Measurements from ENCODE around the gene SYT6. TPM values are rescaled to one million over a fixed set of nuclear protein-coding genes. Genes with fewer than 3 reads are reported as not detected.

SYT6 gene
- total RNA-seq, 1 experiment from 2014 or later = not detected

DNA sequence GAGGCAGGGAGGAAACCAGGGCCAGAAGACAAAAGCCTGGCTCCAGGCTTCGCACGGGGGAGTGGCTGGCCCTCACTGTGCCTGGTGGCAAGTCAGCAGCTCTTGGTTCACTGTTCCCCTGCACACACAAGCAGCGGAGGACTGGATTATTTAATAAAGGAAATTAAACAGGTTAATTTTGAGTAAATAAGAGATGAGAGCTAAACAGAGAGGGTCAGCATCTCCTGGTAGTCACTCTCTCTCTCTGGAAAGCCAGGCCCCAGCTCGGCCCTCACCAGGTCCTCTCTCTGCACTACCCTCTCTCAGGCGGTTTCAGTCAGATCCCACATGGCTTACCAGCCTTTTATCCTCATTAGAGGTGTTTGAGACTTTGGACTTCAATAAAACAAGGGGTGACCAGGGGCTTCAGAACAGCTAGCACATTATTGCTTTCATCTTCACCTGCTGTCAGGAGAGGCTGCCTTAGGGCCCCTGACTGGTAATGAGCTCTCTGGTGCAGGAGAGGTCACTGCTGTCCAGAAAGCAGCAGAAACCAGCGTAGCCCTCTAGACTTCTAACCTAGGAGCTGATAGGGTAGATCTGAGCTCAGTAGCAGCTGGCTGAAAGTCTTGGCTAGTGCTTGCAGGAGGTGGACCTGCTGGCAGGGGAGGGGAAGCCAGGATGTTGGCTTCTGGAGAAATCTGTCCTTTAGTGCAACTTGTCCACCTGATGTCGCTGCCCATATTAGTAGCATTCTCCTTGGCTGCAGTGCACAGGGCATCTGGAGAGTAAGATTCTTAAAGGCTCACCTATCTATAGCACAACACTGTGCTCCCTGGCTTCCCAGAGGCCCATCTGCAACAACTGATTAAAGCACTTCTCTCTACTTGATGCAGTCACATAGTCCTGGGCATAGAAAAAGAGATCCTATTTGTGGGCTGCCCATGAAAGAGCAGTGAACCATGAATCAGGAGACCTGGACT, 45.9 kb downstream of the SYT6 start:
- in situ Hi-C loops (cut with HindIII; ENCODE audit: low pct_unique_long_range_greater_than_20kb, low sequenced_read_pairs) = no loop called here
- DNase-seq (ENCODE audit: low read depth, low spot score) = peak; percentile 23

DNA sequence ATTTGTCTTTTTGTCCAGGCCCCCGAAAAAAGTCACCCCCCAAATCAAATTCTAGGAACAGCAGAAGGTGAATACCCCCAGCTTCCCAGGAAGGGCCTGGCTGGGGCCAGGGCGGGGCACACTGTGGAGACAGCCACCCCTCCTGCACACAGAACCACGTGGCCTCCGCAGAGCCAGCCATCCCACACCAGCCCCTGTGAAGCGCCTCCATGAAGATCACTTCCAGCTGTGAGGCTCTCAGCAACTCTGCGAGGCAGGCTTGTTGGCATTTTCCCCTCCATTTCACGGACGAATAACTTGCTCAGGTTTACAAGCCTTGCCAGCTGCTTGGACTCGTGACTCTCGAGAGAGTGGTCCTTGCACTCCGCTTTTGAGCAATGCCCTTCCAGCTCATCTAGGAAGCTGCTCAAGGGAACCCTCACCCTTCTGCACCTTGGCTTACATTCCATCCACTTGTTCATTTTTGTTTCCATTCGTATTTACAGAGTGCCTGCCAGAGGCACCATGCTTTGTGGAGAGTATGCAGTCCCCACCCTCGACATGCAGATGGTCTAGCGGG, 48.2 kb downstream of the SYT6 start:
- in situ Hi-C loops (cut with HindIII; ENCODE audit: low pct_unique_long_range_greater_than_20kb, low sequenced_read_pairs) = no loop called here
- no peak for DNase-seq (ENCODE audit: low read depth, low spot score)

DNA sequence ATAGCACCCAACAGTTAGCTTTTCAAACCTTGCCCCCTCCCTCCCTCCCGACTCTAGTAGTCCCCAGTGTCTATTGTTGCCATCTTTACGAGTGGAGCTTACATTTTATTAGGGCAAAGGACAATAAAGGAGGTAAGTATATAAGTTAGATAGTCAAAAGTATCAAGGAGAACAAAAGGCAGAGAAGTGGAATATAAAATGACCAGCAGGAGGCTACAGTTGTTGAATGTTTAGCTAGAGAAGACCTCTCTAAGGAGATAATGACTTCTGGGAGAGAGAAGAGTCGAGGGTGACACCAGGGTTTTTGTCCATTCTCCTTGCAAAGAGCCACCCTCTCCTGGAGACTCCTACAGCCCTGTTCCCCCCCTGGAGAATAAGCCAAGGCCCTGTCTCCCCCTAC, 48.7 kb downstream of the SYT6 start:
- in situ Hi-C loops (cut with HindIII; ENCODE audit: low pct_unique_long_range_greater_than_20kb, low sequenced_read_pairs) = no loop called here

GRCh38 chr1:114103992-114104391, 49.7 kb downstream of the SYT6 start:
- no peak for DNase-seq (ENCODE audit: low read depth, low spot score)
- in situ Hi-C loops (cut with HindIII; ENCODE audit: low pct_unique_long_range_greater_than_20kb, low sequenced_read_pairs) = no loop called here

More for the DNA sequence above, 48.7 kb downstream of the SYT6 start:
- no peak for DNase-seq (ENCODE audit: low read depth, low spot score)

DNA sequence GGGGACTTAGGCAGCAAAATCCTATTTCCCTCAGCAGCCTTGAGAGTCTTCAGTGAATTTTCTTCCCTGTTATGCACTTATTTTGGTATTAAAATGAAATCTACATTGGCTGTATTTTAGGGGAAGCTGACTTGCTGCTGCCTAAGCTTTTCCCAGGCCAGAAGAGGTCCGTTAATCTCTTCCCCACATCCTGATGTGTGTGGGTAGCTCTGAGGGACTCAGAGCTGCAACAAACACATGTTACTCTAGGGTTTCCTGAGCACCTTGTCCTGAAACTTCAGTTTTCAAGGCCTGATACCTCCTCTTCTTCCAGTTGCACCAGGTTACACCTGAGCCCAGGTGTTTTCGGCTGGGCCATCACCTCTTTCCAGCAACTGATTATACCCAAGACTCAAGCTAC, 51.5 kb downstream of the SYT6 start:
- in situ Hi-C loops (cut with HindIII; ENCODE audit: low pct_unique_long_range_greater_than_20kb, low sequenced_read_pairs) = no loop called here
- DNase-seq (ENCODE audit: low read depth, low spot score) = no peak

- DNase-seq (ENCODE audit: low read depth, low spot score) = no peak
- in situ Hi-C loops (cut with HindIII; ENCODE audit: low pct_unique_long_range_greater_than_20kb, low sequenced_read_pairs) = no loop called here
Observed at GRCh38 chr1:114100148-114100547, 53.5 kb downstream of the SYT6 start.

GRCh38 chr1:114099268-114099667, 54.4 kb downstream of the SYT6 start:
- in situ Hi-C loops (cut with HindIII; ENCODE audit: low pct_unique_long_range_greater_than_20kb, low sequenced_read_pairs) = no loop called here
- no peak for DNase-seq (ENCODE audit: low read depth, low spot score)

GRCh38 chr1:114097109-114097508, 56.6 kb downstream of the SYT6 start:
- no peak for DNase-seq (ENCODE audit: low read depth, low spot score)
- in situ Hi-C loops (cut with HindIII; ENCODE audit: low pct_unique_long_range_greater_than_20kb, low sequenced_read_pairs) = no loop called here

GRCh38 chr1:114094675-114095074, 59.0 kb downstream of the SYT6 start:
- no peak for DNase-seq (ENCODE audit: low read depth, low spot score)
- in situ Hi-C loops (cut with HindIII; ENCODE audit: low pct_unique_long_range_greater_than_20kb, low sequenced_read_pairs) = no loop called here

GRCh38 chr1:114094363-114094634, 59.4 kb downstream of the SYT6 start:
- in situ Hi-C loops (cut with HindIII; ENCODE audit: low pct_unique_long_range_greater_than_20kb, low sequenced_read_pairs) = no loop called here
- DNase-seq (ENCODE audit: low read depth, low spot score) = no peak

DNA sequence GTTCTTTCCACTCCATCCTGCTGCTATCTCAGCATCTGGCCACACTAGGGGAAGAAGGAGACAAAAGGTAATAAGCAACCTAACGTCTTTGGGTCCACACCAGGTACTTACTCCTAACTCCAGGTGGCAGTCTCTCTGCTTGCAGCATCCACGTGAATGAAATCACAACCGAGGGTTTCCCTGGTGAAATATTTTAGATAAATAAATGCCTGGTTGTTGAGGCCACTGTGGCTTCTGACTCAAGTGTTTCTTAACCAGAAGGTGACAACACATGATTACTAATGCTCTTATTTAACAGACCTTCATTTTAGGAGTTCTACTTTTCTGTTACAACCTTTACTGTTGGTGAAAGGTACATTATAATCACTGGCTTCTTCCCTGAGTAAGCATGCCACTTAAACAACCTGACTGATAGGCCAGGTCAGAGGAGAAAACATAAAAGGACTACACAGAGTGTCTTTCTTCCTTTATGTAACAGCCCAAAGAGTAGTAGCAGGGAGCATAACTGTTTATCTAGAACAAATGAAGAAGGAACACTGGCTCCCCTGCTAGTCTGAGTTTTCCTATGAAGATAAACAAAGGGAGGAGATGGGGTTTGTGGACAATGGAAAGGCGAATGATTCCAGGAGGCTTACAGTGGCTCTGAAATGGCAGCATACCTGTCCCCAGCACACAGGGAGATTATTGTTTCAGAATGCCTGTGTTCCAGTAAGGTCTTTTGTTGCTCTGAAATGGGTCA, 59.9 kb downstream of the SYT6 start:
- in situ Hi-C loops (cut with HindIII; ENCODE audit: low pct_unique_long_range_greater_than_20kb, low sequenced_read_pairs) = no loop called here
- DNase-seq (ENCODE audit: low read depth, low spot score) = no peak

- DNase-seq (ENCODE audit: low read depth, low spot score) = no peak
- in situ Hi-C loops (cut with HindIII; ENCODE audit: low pct_unique_long_range_greater_than_20kb, low sequenced_read_pairs) = no loop called here
Observed at GRCh38 chr1:114092186-114093062, 61.2 kb downstream of the SYT6 start.

DNA sequence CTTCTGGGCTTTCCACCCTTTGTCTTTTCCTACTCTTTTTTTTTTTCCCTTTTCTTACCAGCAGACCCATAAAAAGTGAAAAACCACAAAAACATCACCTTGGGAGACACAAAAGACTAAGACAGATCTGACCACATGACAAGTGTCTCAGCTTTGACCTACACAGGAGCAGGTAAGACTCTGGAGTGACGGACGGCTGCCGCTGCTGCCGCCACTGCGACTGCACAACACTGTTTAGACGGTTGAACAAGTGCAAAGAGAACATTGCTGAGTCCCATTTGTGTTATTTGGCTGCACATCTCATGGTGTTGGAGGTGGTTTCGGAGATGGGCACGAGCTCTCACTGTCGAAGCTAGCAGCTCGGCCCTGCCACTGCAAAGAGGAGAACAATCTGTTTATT, 62.0 kb downstream of the SYT6 start:
- in situ Hi-C loops (cut with HindIII; ENCODE audit: low pct_unique_long_range_greater_than_20kb, low sequenced_read_pairs) = no loop called here

GRCh38 chr1:114090738-114091505, 62.7 kb downstream of the SYT6 start:
- DNase-seq (ENCODE audit: low read depth, low spot score) = no peak

More for the DNA sequence above, 62.0 kb downstream of the SYT6 start:
- DNase-seq (ENCODE audit: low read depth, low spot score) = no peak

DNA sequence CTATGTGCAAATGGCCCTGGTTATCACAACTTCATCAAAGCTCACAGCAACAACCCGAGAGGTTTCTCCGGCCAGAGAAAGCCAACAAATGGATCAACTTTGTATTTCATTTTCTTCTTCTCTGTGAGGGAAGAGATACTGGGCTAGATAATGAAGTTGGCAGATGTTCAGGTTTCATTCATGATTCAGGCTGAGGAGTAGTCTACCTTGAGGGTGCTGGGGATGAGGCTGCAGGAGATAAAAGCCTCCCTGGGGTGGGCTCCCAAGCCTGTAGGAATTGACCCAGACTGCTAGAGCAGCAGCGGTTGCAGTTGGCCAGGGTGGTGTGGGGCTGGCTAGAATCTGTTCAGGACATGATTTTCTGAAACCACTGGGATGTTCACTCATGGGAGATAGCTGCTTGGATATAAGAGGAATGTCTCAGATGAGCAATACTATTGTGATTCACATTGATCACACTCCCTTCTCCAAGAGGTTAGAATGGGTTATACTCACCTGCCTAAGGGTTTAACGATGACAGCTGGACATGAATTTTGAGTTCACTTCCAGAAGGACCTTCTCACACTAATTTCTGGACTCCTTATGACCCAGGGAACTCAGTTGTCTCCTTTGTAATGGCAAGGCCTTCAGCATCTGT, 64.0 kb downstream of the SYT6 start:
- no peak for DNase-seq (ENCODE audit: low read depth, low spot score)
- in situ Hi-C loops (cut with HindIII; ENCODE audit: low pct_unique_long_range_greater_than_20kb, low sequenced_read_pairs) = no loop called here

More at GRCh38 chr1:114090738-114091505, 62.7 kb downstream of the SYT6 start:
- in situ Hi-C loops (cut with HindIII; ENCODE audit: low pct_unique_long_range_greater_than_20kb, low sequenced_read_pairs) = no loop called here

DNA sequence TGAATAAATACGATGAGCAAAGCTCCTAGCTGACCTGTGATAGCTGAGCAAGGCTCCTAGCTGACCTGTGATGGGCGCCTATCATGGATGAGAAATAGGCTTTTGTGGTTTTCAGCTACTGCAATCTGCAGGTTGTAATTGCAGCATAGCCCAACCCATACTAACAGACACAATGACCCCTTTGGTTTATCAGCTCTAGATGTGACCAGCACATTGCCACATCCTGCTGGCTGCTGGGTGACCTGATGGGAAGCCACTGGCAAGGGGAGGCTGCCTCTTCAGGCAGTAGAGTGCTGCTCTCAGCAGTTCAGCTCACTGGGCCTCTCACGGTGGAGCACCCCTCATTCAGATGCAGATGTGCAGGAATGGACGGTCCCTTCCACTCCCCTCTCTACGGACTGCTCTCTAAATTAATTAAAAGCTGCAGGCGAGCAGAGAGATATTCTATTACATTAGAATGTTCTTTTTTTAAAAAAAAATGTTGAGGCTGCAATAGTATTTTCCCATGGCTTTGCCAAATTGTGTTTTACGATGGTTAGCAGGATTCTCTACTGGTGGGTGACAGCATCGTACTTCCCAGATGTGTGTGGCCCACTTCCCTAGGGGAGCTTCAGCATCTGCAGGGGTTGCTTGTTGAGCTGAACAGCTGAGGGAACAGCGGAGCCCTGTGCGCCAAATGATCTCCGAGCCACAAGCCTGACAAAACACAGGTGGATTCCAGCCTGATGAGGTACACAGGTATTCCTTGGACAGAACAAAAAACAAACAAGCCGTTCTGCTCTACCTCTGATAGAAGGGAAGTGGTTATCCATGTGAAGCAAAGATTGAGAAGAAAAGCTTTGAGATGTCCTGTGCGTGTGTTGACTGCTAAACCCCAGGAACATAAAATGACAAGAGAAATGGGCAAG, 65.0 kb downstream of the SYT6 start:
- in situ Hi-C loops (cut with HindIII; ENCODE audit: low pct_unique_long_range_greater_than_20kb, low sequenced_read_pairs) = no loop called here
- DNase-seq (ENCODE audit: low read depth, low spot score) = no peak

Measured in SK-MEL-5 (cell line).